HepG2 (cell line): ENCODE results near the gene STXBP4.

Source experiments
- ATF1 ChIP-seq: IDR thresholded peaks from 2 replicates; pipeline ENCODE4 v1.6.1; 2016; ENCODE audit warnings: mild to moderate bottlenecking, control low read depth
- ATF5 ChIP-seq: sonication (generic); formaldehyde crosslinking; IDR thresholded peaks from 2 replicates; pipeline ENCODE4 v1.4.0; 2020; ENCODE audit warnings: mild to moderate bottlenecking, low read depth, missing genetic modification reagents
- CTCF ChIP-seq: sonication (generic); formaldehyde crosslinking; IDR thresholded peaks from 2 replicates; pipeline ENCODE4 v1.5.0; 2020; ENCODE audit warnings: mild to moderate bottlenecking, missing genetic modification reagents, moderate library complexity
- E2F5 ChIP-seq: sonication (generic); formaldehyde crosslinking; conservative IDR thresholded peaks from 2 replicates; pipeline ENCODE4 v1.4.0; 2020; ENCODE audit warnings: missing genetic modification reagents
- EP300 ChIP-seq, 3 experiments: sonication (generic) in 1 of 3; formaldehyde crosslinking in 1 of 3; IDR thresholded peaks; 2 replicates each; pipeline versions ENCODE4 v1.5.1 to v1.6.1; 2011 to 2020; ENCODE audit warnings: low read depth in 2 of 3, low read length in 2 of 3, borderline replicate concordance in 1 of 3, improper control_type of control experiment in 1 of 3, mild to moderate bottlenecking in 1 of 3, missing genetic modification reagents in 1 of 3, moderate library complexity in 1 of 3
- MXD1 ChIP-seq: sonication (generic); formaldehyde crosslinking; IDR thresholded peaks from 2 replicates; pipeline ENCODE4 v1.4.0; 2020; ENCODE audit warnings: mild to moderate bottlenecking, missing genetic modification reagents
- PHB2 ChIP-seq: fragments of 450-650 bp; IDR thresholded peaks from 2 replicates; pipeline ENCODE4 v1.6.1; 2018; ENCODE audit not compliant: partially characterized antibody
- REST ChIP-seq, 2 experiments: IDR thresholded peaks; 2 replicates each; pipeline ENCODE4 v1.6.1; 2011 to 2012; ENCODE audit warnings: low read length in 2 of 2, borderline replicate concordance in 1 of 2, low read depth in 1 of 2, mild to moderate bottlenecking in 1 of 2, moderate library complexity in 1 of 2
- RXRA ChIP-seq: sonication (generic); formaldehyde crosslinking; IDR thresholded peaks from 2 replicates; pipeline ENCODE4 v1.5.1; 2020; ENCODE audit warnings: missing genetic modification reagents
- SCMH1 ChIP-seq: sonication (generic); formaldehyde crosslinking; IDR thresholded peaks from 2 replicates; pipeline ENCODE4 v1.9.0; 2021; ENCODE audit warnings: missing genetic modification reagents, mild to moderate bottlenecking, borderline replicate concordance
- SP2 ChIP-seq: sonication (generic); formaldehyde crosslinking; IDR thresholded peaks from 2 replicates; pipeline ENCODE4 v1.5.1; 2020; ENCODE audit warnings: mild to moderate bottlenecking, missing genetic modification reagents
- ZNF333 ChIP-seq: sonication (generic); formaldehyde crosslinking; IDR thresholded peaks from 2 replicates; pipeline ENCODE4 v1.4.0; 2020; ENCODE audit warnings: mild to moderate bottlenecking, missing genetic modification reagents, borderline replicate concordance

- no peak for TF ChIP-seq ATF1 (CRISPR knock-in tag)
- TF ChIP-seq RXRA (CRISPR knock-in tag): no peak
- TF ChIP-seq EP300 (IDR thresholded peaks at IDR 0.05; ENCODE audit: low read depth in 2 of 2, low read length in 2 of 2): no peak
- no peak for TF ChIP-seq EP300 (CRISPR knock-in tag; IDR thresholded peaks at IDR 0.05; ENCODE audit: borderline replicate concordance)
- TF ChIP-seq ZNF333: no peak
- no peak for TF ChIP-seq PHB2
- no peak for TF ChIP-seq CTCF
- no peak for TF ChIP-seq ATF5 (CRISPR knock-in tag)
- TF ChIP-seq E2F5 (CRISPR knock-in tag): no peak
- no peak for TF ChIP-seq SP2 (CRISPR knock-in tag)
- TF ChIP-seq REST (IDR thresholded peaks at IDR 0.05; ENCODE audit: borderline replicate concordance in 1 of 2, low read depth in 1 of 2, low read length in 2 of 2): no peak
- no peak for TF ChIP-seq SCMH1
- no peak for TF ChIP-seq MXD1 (CRISPR knock-in tag)
Observed at GRCh38 chr17:55120651-55121050, 152.1 kb downstream of the STXBP4 start.
